ENCODE results near the gene NSMF.
"Not testable (repeated sequence)": the region's sequence is repeated elsewhere in the genome, so short reads cannot be mapped to it uniquely, and the experiment has no call there.

Gene NSMF

DNA sequence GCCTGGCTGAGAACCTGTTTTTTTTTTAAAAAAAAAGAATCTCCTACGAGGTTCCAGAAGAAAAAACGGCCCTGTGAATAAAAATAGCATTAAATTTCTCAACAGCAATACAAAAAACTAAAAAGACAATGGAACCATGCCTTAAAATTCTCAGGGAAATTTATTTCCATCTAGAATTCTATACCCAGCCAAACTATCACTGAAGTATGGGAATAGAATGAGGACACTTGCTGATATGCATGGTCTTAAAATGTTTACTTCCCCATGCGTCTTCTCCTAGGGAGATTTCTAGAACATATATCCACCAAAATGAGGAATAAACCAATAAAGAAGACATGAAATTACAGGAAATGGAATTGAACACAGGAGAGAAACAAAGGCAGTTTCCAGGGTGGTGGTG is 16.5 kb upstream of the NSMF start:
- DNase-seq (ENCODE audit: low spot score) = no peak

DNA sequence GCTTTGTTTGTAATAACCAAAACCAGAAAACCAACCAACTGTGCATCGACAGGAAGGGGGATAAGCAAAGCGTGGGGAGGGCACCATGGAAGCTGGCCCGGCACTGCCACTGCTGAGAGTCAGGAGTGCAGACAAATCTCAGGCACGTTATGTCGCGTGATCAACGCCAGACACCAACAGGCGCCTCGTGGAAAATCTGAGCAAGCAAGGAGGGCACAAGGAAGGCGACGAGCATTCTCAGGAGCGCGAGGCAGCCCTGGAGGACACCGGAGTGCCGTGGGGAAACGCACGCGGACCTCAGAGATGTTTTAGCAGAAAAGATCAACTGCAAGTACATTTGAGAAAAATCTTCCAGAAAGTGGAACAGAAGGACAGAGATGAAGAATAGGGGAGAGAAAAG is 15.1 kb upstream of the NSMF start:
- DNase-seq (ENCODE audit: low spot score) = no peak

DNA sequence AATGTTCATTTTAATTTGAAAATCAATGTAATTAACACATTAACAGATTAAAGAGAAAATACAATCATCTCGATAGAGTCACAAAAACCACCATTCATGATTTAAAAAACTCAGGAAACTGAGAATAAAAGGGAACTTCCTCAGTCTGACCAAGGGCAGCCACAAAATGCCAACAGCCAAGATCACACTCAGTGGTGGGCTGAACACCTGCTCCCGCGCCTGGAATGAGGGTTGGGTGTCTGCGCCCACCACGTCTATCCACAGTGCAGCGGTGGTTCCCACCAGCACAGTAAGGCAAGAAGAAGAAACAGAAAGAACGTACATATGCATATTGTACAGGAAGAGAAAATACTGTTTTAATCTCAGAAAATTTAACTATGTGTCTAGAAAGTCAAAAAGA is 11.7 kb upstream of the NSMF start:
- no peak for DNase-seq (ENCODE audit: low spot score)

DNA sequence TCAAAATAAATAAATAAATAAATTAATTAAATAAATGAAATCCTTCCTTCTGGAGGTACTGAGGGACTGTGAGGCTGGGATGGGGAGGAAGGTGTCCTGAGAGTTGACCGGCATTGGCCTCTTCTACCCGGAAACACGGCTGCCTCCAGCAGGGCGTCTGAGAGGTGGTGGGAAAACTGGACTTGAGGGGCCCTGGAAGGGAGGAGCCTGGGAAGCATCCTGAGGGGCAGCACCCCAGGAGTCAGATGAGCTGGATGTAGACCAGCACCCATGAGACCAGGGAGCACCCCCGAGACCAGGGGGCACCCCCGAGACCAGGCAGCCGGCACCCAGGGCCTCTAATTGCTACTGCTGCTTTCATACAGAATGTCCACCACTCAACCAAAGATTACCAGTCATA is 8.8 kb upstream of the NSMF start:
- no peak for DNase-seq (ENCODE audit: low spot score)

GRCh38 chr9:137467161-137467581 is 8.0 kb upstream of the NSMF start:
- no peak for DNase-seq (ENCODE audit: low spot score)

DNA sequence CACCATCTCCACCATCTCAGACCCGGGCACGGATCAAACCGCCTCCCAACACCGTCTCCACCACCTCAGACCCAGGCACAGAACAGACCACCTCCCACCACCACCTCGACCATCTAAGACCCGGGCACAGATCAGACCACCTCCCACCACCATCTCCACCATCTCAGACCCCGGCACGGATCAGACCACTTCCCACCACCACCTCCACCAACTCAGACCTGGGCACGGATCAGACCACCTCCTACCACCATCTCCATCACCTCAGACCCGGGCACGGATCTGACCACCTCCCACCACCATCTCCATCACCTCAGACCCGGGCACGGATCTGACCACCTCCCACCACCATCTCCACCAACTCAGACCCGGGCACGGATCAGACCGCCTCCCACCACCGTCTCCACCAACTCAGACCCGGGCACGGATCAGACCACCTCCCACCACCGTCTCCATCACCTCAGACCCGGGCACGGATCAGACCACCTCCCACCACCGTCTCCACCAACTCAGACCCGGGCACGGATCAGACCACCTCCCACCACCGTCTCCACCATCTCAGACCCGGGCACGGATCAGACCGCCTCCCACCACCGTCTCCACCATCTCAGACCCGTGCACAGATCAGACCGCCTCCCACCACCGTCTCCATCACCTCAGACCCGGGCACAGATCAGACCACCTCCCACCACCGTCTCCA is 7.4 kb upstream of the NSMF start:
- DNase-seq (ENCODE audit: low spot score) = not testable (repeated sequence)

- DNase-seq (ENCODE audit: low spot score) = no peak
These were observed 6.7 kb upstream of the NSMF start for GRCh38 chr9:137465720-137466388.

- no peak for DNase-seq (ENCODE audit: low spot score)
These were observed 6.0 kb upstream of the NSMF start for GRCh38 chr9:137465000-137465719.

DNA sequence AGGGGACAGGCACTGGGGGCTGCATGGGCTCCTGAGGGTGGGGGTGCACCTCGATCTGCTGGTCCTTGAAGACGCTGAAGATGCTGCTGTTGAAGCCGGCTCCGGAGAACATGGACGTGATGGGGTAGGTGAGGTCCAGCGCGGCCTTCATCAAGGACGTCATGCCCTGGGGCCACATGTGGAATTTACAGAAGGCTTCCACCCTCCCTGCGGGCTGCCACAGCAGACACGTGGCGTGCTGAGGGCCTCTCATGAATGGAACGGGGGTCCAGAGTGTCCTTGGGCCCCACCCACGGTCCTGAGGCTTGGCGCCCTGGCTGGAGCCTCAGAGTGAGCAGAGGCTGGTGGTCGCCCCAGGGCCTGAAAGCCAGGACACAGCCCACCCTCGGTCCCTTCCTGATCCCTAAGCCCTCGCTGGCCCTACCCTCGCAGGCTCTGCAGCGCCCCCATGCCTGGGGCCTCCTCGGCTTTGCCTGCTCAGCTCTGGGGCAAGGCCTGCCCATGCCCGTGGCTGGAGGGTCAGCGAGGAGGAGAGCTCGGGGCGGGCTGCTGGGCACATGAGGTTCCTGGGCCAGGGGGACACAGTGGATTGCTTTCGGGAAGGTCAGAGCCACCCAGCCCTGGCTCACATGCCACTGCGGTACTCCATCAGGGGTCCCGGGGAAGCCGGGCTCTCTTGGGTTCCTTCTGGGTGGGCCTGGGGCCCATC is 5.3 kb upstream of the NSMF start:
- DNase-seq (ENCODE audit: low spot score) = no peak

GRCh38 chr9:137463931-137464290 is 4.8 kb upstream of the NSMF start:
- DNase-seq (ENCODE audit: low spot score) = no peak

DNA sequence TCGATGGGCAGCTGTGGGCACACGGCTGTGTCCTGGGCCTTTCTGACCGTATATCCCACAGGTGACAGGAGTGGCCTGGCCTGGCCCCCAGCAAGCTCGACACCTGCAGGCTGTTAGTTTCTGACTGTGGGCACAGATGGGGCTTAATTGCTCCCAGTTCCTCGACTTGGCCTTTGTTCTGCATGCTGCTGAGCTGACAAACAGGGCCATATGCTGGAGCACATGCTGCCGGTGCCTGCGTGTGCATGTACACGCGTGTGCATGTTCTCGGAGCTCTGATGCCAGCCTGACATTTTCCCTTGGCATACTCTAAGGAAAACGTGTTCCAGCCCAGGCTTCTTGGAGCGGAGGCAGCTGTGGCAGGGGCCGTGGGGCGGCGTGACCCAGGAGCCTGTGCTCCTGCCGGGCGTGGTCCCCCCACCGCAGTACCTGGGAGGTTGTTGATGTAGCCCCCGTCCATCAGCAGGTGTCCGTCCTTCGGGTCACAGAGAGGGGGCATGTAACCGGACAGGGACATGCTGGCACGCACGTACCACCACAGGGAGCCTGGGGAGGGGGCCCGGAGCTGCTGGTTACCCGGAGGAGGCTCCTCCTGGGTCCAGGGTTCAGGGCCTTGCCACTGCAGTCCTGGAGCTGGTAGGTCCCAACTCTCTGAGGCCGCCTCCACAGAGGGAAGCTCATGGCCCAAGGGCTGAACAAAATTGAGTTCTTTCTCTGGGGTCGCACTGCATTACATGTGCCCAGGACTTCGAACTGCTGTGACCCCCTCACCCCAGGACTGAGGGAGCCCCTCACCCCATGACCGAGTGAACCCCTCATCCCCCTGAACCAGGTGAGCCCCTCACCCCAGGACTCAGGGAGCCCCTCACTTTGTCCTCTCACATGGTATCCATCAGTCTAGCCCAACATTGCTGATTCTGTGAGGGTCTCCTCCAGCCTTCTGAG is 4.1 kb upstream of the NSMF start:
- DNase-seq (ENCODE audit: low spot score) = no peak

DNA sequence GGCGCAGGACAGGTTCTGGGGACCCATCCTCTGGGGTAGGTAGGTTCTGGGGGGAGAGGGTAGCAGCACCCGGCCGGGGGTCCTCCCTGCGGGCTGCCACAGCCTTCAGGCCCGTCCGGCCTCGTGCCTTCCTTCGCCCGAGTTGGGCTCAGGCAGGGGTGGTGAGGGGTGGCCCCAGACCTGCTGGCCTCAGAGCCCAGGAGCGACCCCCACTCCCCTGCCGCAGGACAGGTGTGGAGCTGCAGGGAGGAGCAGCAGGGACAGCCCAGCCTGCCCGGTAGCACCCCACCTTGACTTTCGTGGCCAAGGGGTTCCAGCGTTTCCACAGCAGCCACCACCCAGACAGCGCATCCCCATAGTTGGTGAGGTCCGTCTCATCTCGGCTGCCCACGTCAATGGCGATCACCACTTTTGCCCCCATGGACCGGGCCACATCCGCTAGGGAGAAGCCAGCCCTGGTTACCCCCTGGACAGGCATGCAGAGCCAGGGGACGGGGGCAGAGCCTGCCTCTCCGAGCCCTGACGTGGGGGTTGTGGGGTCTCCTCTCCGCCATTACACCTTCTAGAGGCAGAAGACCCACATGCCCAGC is 3.4 kb upstream of the NSMF start:
- DNase-seq (ENCODE audit: low spot score) = no peak

- DNase-seq (ENCODE audit: low spot score) = no peak
These were observed 2.7 kb upstream of the NSMF start for GRCh38 chr9:137461663-137462395.

DNA sequence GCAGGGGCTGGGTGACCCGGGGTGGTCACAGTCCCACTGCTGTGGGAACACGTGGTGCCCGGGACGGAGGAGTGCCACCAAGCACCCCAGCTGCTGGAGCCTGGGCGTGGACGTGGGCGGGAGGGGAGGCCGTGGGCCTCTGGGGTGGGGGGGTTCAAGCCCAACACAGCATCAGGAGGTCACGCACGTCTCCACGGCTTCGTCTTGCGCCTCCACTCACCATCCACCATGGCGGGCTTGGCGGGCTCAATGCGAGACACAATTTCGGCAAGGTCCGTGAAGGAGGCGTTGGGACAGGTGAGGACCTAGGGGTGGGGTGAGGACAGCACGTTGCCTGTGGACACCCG is 2.2 kb upstream of the NSMF start:
- no peak for DNase-seq (ENCODE audit: low spot score)

GRCh38 chr9:137460363-137461315 is 1.5 kb upstream of the NSMF start:
- no peak for DNase-seq (ENCODE audit: low spot score)

DNA sequence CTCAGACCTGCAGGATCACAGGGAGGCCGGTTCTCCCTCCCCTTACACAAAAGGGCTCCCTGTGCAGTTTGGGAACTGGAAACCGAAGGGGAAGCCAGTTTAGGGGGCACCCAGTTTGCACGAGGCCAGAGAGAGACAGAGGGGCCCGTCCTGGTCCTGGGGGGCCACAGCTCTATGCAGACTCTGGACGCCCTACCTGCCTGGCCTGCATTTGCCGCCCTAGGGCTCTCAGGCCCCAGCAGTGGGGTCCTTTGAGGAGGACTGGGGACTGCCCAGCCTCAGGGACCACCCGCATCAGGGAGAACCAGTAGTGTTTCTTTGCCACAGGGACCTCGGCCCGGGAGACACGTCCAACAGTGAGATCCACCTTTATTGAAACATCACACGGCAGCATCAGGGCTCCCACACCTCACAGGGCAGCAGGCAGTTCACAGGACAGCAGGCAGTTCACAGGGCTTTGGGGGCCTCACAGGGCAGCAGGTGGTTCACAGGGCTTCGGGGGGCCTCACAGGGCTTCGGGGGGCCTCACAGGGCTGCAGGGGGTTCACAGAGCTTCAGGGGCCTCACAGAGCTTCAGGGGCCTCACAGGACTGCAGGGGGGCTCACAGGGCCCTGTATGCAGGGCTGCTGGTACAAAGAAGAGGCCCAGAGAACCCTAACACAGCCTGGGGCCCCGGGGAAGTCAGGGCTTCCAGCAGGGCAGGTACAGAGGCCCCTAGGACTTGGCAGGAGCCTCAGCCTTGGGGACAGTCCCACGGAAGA is 648 bp upstream of the NSMF start:
- DNase-seq (ENCODE audit: low spot score) = no peak

DNA sequence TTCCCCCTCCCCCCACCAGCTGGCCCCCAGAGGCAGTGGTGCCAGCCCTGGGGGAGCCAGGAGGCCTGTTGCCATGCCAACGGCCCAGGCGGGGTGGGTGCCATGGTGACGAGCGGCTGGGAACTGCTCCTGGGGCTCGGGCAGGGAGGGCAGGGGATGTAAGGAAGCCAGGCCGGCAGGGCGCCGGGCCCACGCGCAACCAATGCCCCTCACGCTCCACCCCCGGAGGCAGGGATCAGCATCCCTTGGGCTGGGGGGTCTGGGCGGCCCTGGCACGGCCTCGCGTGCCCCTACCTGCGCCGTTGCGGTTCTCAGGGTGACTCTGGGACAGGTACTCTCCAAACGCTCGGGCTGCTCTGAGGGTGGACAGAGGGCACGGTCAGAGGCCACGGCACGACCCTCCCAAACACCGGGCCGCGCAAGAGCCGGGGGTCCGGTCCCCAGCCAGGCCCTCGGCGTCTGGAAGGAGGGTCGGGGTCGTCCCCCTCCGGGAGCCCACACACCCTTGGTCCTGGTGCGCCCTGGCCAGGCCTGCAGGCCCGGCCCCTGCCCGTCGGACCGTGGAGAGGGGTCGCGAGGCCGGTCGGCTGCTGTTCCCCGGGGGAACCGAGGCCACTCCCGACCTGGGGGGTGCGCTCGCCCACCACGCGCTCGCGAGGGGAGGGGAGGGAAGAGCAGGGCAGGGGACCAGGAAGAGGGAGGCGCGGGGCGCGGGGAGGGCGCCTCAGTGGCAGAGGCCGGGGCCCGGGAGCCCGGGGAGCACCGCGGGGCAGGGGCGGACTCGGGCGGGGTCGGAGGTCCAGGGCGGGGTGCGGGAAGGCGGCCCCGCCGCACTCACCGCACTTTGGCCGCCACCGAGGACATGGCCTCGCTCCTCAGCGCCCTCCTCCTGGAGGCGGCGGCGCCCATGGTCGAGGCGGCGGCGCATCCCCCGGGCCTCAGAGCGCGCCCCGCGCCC is 661 bp downstream of the NSMF start:
- no peak for DNase-seq (ENCODE audit: low spot score)

Measured in kidney capillary endothelial cell (primary cell).